Right renal cortex interstitium (tissue), 3 donors: ENCODE results near the gene CFAP20DC. TPM values are rescaled to one million over a fixed set of nuclear protein-coding genes. Genes with fewer than 3 reads are reported as not detected.
A peak's percentile ranks its signal among the peaks of the same experiment; 100 is the strongest.
"Not testable (repeated sequence)": the region's sequence is repeated elsewhere in the genome, so short reads cannot be mapped to it uniquely, and the experiment has no call there.

Experiments
- DNase-seq, 3 donors: peaks; one replicate each; pipeline ENCODE4 v3.0.0-alpha.2; 2013; ENCODE audit warnings: low read depth in 3 of 3, low spot score in 2 of 3
- polyA plus RNA-seq, 3 donors: library from polyadenylated mRNA; unstranded; fragments of 120-200 nt; gene quantifications; one replicate each; pipeline ENCODE4 v1.2.1, GENCODE V29; 2013; ENCODE audit not compliant: insufficient read length in 3 of 3

Gene CFAP20DC
- polyA plus RNA-seq, 3 donors, result 4.2 to 5.0 (median 4.6) TPM

GRCh38 chr3:58824285-58824684 lies 225.5 kb downstream of the CFAP20DC start:
- peak; percentile 23 to 41 (median 33) for DNase-seq

DNA sequence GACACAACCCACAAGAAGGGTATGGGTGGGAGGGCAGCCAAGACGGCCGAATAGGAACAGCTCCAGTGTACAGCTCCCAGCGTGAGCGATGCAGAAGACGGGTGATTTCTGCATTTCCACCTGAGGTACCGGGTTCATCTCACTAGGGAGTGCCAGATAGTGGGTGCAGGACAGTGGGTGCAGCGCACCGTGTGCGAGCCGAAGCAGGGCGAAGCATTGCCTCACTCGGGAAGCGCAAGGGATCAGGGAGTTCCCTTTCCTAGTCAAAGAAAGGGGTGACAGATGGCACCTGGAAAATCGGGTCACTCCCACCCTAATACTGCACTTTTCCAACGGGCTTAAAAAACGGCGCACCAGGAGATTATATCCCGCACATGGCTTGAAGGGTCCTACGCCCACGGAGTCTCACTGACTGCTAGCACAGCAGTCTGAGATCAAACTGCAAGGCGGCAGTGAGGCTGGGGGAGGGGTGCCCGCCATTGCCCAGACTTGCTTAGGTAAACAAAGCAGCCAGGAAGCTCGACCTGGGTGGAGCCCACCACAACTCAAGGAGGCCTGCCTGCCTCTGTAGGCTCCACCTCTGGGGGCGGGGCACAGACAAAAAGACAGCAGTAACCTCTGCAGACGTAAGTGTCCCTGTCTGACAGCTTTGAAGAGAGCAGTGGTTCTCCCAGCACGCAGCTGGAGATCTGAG lies 243.1 kb downstream of the CFAP20DC start:
- not testable (repeated sequence) for DNase-seq

- no peak for DNase-seq
Observed at GRCh38 chr3:58804914-58805313, 244.9 kb downstream of the CFAP20DC start.

- DNase-seq, result no peak
Observed at GRCh38 chr3:58801541-58801940, 248.3 kb downstream of the CFAP20DC start.

DNA sequence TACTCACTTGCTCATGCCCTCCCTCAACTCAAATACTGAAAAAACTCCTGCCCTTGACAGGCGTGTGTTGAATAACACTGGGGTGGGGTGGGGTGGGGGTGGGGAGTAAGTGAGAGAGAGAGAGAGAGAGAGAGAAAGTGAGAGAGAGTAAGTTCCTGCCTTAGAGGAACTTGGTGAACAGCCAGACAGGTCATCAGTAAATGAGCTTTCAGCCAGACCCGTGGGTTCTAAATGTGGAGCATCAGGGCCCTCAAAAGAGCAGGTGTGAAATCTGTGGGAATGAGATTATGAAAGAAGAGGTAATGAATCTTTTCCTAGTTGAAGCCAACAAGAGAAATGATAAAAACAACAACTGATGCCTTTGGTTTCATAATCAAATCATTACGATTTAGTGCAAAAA lies 248.9 kb downstream of the CFAP20DC start:
- DNase-seq, result no peak

GRCh38 chr3:58800032-58800431 lies 249.8 kb downstream of the CFAP20DC start:
- DNase-seq, result no peak

- DNase-seq, result no peak
Observed at GRCh38 chr3:58799271-58799670, 250.6 kb downstream of the CFAP20DC start.

DNA sequence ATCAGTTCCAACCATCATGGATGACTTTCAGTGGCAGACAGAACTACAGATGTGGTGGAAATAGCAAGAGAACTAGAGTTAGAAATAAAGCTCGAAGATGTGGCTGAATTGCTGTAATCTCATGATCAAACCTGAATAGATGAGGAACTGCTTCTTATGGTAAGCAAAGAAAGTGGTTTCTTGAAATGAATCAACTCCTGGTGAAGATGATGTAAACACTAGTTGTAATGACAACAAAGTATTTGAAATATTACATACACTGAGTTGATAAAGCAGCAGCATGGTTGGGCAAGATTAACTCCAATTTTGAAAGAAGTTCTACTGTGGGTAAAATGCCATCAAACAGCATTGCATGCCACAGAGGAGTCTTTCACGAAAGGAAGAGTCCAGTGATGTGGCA lies 251.5 kb downstream of the CFAP20DC start:
- DNase-seq, result no peak

DNA sequence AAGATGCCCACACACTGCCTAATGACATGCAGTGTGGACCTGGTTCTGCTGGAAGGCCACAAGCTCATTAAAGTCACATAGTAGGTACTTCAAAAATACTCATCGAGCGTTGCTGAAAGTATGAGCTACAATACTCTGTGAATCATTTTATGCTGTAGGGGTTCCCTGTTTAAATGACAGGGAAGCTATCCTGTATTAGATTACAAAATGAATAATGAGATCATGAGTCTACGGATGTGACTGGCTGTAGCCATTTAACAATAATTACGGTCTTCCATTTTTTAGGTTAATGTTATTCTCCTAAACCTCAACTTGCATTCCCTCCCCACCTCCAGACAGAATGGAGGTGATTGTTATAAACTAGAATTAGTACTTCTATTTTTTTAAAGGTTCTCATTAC lies 255.1 kb downstream of the CFAP20DC start:
- DNase-seq, result no peak

DNA sequence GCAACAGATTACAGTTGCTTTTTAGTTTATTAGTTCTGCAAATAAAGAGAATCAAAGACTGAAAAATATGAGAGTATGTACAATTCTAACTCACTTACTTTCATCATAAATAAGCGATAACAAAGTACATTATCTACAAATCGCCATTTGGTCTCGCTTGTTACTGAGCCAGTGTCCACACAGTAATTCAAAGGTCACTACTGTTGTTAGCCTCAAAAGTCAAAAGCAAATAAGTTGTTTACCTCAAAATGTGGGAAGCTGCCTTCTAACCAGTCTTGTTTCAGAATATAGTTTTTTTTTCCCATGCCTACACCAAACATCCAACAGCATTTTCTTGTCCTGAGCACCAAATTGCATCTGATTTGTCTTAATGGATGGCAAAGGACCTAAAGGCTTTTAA lies 255.9 kb downstream of the CFAP20DC start:
- no peak for DNase-seq

GRCh38 chr3:58792921-58793451 lies 256.8 kb downstream of the CFAP20DC start:
- DNase-seq, result no peak

GRCh38 chr3:58789385-58789784 lies 260.4 kb downstream of the CFAP20DC start:
- no peak for DNase-seq

GRCh38 chr3:58784888-58785287 lies 264.9 kb downstream of the CFAP20DC start:
- no peak for DNase-seq

GRCh38 chr3:58784425-58784824 lies 265.4 kb downstream of the CFAP20DC start:
- DNase-seq, result no peak

GRCh38 chr3:58783845-58784244 lies 266.0 kb downstream of the CFAP20DC start:
- DNase-seq, result no peak

DNA sequence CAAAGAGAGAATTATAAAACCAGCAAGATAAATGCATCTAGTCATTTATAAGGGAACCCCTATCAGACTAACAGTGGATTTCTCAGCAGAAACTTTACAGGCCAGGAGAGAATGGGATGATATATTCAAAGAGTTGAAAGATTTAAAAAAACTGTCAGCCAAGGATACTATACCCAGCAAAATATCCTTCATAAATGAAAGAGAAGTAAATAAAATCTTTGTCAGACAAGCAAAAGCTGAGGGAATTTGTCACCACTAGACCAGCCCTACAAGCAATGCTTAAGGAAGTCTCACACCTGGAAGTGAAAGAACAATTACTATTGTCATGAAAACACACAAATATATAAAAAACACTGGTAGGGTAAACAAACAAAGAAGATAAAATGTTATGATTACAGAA lies 269.9 kb downstream of the CFAP20DC start:
- no peak for DNase-seq

GRCh38 chr3:58776231-58776630 lies 273.6 kb downstream of the CFAP20DC start:
- DNase-seq, result no peak

DNA sequence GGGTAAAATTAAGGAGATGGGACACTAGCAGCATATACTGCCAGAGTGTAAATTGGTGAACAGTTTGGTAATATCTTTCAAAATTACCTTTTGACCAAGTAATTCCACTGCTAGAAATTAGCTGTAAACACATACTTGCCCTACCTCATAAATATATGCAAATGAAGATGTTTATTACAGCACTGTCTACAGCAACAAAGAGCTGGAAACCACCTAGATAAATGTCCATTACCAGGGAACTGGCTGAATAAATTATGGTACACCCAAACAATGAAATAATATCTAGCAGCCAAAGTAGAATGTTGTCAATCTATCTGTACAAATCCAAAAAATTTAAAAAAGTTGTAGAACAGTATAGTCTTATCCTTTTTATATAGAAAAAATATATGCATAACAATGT lies 277.4 kb downstream of the CFAP20DC start:
- DNase-seq, result no peak

DNA sequence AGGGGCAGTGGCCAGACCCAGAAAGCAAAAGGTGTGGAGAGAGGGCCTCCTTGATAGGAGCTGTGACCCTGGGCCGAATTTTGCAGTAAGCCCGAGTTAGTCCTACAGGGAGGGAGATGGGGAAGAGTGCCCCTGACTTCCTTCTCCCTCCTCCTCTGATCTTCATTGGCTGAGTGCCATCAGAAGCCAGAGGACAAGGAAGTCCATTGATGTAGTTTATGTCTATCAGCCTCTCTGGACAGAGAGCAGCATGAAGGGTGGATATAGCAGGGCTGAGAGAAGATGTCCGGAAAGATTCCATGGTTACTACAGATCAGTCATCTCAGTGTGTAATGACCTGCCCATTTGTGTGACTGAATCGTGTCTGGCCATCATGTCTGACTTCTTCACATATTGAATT lies 280.8 kb downstream of the CFAP20DC start:
- no peak for DNase-seq

GRCh38 chr3:58766587-58767282 lies 283.1 kb downstream of the CFAP20DC start:
- no peak for DNase-seq

DNA sequence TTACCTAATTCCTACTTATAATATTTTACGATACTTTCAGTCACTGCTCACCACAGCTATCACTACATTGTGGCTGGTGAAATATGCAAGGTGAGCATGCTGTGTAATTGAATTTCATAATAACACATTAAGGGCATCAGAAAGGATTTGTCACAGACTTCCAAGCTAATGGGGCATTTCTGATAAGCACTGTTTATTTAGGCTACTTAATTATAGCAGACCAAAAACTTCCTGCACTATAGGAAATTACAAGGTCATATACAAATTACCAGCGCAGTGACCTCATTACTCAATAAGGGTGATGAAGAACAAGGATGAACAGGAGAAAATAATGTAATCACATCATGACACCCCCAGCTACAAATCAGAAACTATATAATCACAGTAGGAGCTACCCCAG lies 294.7 kb downstream of the CFAP20DC start:
- DNase-seq, result no peak

DNA sequence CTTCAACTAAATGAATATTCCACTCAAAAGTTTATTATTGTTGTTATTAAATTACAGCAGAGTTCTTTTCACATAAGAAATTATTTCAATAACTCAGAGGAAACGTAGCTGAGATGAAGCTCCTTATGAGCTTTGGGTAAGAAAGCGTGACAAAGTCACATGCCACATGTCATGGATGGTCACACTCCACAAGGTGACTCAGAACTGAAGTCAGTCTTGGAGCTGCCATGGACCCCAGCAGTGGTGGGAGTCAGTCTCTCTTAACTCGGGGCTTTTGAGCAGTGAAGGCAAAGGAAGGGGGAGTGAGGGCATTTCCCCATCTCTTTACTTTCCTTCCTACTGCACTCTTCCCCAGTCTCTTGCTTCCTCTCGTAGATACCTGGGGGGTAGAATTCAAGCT lies 295.8 kb downstream of the CFAP20DC start:
- DNase-seq, result no peak
